HG03469 (cell line): ENCODE measurements around the gene FAF1.

Experiments used
- ATAC-seq: cut with Tn5 transposase; IDR thresholded peaks from one replicate; pipeline ENCODE4 v1.9.1; 2021; ENCODE audit warnings: mild to moderate bottlenecking, moderate library complexity, moderate number of reproducible peaks; ENCODE audit not compliant: unreplicated experiment

FAF1 gene

DNA sequence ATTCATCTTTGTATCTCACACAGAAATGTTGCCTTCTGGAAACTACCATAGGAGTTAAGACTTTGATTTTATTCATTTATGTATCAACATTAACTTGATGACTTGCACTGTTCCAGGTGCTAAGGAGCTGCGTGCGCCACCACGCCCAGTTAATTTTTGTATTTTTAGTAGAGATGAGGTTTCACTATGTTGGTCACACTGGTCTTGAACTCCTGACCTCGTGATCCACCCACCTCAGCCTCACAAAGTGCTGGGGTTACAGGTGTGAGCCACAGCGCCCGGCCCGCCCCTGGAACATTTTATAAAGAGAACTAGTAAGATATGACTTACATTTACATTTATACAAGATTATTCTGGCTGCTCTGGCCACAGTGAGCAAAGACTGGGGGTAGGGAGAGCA, 252.2 kb downstream of the FAF1 start:
- no peak for ATAC-seq

DNA sequence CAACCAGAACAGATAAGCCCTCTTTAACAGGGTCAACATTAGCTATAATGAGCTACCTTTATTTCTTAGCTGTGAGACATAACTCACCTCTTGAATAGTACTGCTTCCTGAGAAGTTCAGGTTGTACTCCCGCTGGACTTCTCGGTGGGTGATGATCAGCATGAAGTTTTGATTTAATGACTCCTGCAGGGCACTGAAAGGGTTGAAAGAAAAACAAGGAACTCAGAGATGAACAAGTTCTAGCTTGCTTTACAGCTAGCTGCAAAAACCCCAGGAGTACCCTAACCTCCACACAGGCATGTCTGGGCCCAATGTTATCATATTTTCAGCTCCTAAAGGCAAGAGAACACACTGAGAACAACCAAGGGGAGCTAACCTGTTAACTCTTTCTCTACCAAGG, 254.4 kb downstream of the FAF1 start:
- ATAC-seq: no peak

DNA sequence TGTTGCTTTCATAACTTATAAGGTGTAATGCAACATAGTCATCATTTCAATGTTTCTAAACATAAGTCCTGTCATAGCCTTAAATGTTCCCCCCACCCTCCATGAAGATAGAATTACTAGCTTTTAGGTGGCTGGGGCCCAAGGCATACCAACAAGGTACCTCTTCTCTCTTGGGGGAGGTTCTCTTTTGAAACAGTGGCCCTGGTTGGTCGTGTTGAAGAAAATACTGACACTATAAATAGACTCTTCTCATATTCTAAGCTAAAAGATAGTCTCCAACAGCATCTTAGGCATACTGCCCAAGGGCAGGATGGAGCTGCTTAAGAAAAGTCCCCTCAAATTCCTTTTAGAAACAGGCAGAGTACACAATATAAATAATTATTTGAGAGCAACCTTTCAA, 255.0 kb downstream of the FAF1 start:
- no peak for ATAC-seq

DNA sequence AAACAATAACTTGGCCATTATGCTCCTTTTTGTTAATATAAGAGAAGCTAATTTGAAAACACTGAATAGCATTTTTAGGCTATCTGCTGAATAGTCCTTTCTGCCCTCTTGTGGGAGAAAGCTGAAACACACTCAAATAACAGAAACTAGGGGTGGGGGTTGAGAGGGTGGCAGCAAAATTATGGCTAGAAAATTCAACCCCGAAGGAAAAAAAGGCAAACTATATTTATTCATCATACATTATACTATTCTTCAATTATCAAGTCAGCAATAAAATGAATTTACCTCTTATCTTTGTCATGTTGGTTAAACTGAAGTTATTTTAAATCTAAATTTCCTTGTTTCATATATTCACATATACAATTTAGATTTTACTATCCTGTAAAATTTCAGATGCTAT, 255.9 kb downstream of the FAF1 start:
- no peak for ATAC-seq

DNA sequence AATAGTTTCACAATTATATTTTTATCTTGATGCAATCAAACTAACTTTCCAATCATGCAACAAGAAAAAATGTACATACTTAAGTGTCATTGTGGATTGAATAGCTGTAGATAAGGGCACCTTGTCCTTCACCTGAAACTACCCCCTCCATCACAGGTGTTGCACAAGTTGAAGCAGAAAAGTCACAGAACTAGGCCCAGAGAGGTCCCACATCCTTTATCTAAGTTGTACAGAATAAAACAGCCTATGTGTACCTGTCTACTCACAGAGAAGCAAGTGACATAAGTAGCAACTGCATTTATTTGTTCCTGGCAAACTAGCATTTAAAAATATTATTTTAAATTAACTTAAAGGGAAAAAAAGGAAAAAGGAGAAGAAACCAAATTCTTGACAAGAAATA, 256.8 kb downstream of the FAF1 start:
- ATAC-seq: no peak

DNA sequence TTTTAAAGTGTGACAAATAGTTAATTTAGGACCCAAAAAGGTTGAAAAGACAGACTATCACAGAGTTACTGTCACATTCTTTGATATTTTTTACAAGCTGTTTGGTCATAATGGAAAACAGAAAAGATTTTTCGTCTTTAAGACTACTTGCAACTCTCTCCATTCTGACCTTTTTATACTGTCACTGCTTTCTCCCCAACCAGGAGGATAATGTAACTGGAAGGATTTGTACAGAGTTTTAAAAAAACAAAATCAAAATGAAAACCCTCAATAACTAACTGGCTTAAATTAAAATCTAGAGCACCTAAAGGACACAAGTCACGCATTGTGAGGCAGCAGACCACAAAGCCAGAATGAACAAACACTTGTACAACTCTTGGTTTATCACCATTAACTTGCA, 257.7 kb downstream of the FAF1 start:
- no peak for ATAC-seq

DNA sequence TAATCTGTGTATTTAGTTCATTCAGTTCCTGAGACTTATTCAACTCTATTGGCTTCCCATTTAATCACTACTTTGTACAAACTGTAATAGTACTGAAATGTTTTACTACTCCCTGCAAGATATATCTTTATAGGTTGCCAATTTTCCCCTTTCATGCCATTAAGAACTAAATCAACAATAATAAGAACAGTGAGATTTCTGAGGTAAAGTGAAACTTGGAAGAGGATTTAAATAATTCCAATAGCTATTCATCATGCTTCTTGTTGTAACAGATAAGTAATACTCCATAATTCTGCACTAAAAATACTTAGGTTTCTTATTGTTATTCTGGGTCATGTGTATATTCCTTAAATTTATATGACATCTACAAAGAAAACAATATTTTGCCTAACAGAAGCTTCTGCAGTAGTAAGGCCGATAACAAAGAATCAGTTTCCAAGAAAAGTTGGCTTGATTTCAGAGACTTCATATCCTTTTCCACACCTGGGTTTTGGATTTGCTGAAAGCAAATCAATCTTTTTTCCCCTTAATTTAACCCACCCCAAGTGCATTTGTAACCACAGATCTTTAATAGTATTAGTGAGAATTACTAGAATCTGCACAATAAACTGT, 258.3 kb downstream of the FAF1 start:
- no peak for ATAC-seq

DNA sequence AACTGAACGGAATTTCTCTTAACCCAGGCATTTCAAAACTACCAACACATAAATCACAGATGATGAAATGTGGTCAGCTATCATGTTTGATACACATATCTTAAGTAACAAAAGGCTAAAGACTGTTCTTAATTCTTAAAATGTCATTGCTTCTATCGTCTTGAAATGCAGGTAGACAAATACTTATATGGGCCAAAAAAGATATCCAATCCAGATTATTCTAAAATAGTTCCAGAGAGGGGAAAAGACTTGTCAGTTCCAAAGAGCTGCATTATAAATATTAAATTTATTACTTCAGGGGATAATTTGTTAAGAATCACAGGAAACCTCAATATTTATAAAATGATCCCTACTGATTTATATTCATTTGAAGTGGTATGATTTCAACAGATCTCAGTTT, 259.4 kb downstream of the FAF1 start:
- no peak for ATAC-seq

DNA sequence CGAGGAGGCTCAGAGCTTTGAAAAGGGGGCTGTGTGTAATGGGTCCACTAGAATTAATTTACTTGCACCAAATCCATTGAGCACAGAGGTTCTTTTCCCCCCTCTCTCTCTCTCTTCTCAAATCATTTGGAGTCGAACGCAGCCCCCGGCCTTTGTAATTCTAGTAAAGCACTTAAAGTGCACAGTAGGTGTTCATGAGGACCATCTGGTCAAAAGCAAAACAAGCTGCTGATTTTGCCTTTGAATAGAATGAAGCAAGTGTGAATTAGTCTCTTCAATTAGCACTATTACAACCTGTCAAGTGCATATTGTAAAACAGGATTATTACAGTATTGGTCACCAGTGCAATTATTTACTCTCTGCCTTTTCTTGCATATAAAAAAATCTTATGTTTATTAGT, 259.9 kb downstream of the FAF1 start:
- no peak for ATAC-seq

DNA sequence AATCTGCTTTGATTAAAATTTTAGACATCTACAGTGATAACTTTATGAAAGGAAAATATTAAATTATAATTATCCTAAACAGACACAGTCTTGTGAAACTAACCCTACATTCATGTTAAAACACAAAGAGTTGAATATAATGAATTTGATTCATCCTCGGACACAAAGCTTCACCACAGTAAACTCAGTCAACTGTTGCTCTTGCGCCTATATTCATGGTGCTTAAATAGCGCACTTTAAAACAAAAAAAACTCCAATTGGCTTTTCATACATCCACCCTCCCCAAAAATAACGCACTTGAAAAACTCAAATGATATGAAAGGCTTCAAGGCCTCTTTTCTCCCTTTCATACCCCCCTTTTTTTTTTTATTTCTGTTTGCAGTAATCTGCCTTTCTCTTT, 260.3 kb downstream of the FAF1 start:
- ATAC-seq: no peak

DNA sequence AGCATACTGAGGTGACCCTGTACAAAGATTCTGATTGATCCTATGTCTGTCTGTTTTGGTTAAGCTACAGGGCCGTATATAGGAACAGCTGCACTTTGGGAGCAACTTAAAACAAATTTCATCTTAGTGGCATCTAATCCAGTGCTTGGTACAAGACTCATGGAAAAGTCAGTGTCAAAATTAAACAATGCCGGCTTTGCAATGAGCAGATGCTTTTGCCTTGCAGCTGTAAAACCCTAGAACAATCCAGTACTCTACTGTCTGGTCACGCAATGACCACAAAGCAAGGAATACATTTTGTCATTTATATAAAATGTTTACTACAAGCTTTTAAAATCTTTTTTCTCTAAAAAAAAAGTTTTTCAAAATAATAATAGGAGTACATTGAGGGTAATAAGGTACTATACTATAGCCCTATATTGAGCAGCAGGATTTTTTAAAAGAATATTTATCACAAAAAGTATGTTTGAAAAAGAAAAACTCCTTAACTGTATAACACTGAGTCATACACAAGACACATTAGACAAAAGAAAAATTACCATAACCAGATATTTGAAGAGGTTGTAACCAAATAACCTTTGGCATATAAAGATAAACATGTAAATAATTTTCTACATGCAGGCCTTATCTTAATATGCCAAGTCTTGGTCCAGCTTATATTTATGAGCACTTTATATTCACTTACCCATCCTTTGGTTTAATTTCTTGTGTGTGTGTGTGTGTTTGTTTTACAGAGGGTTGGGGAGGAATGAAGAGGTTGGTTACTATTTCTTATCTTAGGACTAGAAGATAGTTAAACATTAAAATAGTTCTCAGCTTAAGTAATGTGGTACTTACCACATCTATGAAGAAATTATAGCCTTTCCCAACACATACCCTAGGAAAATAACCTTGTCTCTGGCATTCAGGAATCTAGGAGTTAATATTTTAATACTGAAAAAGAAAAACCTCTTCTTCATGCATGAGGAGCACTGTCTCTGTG, 262.3 kb downstream of the FAF1 start:
- no peak for ATAC-seq

DNA sequence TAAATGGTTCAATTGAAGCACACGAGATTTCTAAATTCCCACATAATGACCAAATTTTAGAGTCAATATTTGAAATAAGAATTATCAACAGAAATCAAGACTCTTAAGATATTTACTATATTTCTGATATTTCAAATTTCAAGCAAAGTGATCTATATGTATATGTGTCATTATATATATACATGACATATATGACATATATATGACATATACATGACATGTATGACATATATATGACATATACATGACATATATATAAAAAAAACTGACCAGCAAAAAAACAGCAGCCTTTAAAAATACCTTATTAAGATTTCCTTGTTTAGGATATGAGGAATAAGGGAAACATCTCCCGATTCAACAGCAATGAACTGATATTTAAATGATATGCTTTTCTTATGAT, 266.2 kb downstream of the FAF1 start:
- no peak for ATAC-seq

DNA sequence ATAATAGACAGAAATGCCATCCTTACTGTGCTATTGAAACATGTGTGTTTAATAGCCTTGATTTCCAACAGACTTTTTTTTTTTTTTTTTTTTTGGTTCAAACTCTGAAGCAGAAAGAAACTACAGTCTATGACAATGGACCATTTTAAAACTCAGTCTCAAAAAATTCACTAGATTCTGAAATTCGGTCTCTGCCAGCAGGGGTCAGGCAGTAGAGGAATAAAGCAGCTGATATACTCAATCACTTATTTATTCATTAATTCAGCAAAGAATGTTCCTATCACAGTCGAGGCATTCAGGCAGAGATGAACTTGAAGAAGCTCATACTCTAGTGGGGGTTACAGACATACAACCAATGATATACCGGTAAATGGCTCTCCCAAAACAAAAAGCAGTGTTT, 275.9 kb downstream of the FAF1 start:
- no peak for ATAC-seq

DNA sequence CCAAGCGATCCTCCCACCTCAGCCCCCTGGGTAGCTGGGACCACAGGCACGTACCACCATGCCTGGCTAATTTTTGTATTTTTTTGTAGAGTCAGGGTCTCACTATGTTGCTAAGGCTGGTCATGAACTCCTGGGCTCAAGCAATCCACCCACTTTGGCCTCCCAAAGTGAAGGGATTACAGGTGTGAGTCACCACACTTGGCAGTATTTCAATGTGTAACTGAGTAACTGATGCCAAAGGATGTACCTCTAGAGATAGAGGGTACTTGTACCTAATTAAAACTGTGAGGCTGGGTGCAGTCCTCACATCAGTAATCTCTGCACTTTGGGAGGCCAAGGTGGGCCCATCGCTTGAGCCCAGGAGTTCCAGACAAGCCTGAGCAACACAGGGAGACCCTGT, 278.1 kb downstream of the FAF1 start:
- no peak for ATAC-seq

DNA sequence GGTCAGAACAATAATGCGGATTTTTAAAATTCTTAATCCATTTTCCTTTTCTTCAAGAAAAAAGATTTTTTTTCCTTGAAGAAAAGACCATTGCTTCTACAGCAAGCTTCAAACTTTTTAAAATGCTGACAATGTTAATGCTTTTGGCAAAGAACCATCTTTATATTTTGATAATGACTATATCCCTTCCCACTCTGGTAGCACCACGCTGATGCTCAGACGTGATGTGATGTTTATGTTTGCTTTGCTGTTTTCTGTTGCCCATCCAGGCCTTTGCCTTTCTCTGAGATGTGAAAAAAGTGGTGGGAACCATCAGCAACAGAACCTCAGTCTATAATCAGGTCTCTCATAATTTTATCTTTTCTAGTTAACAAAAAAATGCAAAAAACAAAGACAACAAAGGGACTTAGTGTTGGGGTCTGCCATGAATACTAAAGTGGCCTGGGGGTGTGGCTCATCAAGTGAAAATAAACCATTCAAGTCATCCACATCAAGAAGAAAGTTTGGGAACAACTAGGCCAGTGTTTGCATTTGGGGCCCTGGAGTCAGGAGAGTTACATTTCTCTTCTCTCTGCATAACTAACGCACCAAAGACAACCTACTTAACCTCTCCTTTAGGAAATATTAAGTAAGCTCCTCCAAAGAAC, 292.2 kb downstream of the FAF1 start:
- ATAC-seq: no peak

DNA sequence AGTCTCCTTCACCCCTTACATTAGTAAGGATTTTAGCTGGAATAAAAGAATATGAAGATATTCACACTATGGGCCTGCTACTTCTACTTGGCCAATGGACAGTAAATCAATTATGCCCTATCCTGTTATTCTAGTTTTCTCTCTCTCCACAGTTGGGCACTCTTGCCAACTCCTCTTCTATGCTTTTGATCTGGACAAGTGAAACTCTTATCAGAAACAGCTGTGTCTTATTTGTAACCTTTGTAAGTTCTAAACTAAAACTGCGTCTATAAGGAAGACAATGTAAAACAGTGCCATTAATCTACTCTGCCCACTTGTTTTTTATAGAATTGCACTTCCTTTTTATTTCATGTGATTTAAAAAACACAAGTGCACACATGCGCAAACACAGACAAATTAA, 292.8 kb downstream of the FAF1 start:
- no peak for ATAC-seq

DNA sequence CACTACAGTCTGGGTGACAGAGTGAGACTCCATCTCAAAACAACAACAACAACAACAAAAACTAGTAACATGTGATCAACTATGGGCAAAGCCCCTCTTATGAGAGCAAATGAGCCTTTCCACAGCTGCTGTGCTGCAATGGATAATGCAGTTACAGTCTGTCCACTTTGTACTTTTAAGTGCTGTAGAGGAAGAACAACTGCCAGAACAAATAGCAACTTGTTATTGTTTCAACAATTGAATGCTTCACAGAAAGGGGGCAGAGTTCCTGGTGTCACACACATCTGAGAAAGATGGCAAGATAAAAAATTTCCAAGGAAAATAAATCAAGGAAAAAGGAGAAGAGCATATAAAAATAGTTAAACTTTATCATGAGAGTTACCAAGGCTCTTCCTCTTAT, 293.2 kb downstream of the FAF1 start:
- ATAC-seq: no peak

DNA sequence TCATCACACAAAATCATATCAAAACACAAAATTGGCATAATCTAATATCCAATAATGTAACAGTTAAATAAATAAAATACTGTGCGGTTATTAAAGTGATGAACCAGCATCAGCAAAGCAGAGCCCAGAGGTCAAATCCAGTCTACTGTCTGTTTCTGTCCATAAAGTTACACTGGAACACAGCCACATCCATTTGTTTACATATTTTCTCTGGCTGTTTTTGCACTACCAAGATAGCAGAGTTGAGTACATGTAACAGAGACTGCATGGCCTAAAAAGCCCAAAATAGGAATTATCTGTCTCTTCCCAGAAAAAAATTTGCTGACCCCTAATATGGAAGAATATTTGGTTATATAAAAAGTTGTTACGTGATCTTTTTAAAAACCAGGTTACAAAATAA, 294.7 kb downstream of the FAF1 start:
- no peak for ATAC-seq

DNA sequence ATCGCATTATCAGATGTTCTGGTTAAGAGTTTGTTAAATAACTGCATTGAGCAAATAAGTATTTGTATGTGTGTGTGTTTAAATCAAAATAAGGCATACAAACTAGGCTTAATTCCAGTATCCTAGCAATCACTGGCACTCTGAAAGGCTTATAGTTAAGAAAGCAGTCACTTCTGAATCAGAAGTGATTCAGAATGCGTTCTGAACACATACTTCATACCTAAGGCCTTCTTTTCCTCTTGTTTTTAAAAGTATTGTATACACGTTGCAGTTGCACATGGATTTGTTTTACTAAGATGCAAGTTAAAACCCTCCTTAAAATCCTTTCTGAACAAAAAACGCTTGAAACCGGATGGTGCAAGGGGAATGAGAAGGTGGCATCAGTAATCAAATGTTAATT, 298.4 kb downstream of the FAF1 start:
- ATAC-seq: no peak

DNA sequence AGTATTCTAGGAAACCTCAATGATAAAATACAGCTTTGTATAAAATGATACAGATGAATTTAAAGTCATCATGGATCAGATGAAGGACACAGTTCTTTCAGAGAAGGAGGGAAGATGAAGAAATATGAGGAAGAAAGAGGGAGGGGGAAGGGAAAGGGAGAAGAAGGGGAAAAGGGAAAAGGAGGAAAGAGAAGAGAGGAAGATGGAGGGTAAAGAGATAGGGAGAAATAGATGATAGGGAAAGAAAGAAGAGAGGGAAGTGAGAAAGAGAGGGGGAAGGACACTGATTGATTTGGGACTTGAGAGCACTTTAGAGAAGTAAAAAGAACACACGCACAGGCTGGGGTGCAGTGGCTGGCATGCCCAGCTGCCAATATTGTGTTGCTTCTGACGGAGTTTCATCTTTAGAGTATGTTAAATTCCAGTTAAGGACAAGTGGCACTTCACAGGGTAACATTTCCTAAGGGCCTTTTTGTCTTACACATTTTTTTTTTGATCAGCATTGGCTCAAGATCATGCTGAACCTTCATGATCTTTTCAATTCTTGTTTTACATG, 300.9 kb downstream of the FAF1 start:
- no peak for ATAC-seq

DNA sequence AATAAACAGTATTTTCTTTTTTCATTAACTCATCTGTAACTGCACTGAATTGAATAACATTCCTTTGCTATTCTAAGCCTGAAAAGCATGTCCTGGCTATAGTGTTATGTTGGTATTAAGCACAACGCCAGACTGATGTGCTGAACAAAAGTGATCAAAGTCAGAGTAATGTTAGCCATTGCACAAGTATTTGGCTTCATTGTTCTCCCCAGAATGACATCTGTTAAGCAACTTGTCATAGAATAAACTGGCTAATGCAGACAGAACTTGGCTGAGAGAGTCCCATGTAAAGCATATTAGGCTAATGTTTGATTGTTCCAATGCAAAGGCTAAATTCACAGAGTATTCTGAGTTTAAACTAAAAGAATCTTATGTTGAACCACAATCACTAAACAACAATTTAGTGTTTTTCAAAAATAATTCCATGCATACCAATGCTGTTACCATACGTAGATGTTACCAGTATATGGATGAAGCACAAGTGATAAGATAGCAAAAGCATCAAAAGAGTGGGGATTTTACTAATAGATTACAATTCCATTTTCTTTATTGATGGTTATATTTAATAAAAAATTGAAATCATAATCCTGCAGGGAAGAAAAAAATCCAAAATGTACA, 301.5 kb downstream of the FAF1 start:
- ATAC-seq: no peak
